HG02610 (cell line): ENCODE data around the gene LRRC43.
"Not testable (repeated sequence)": the region's sequence is repeated elsewhere in the genome, so short reads cannot be mapped to it uniquely, and the experiment has no call there.

Experiments used
- ATAC-seq: cut with Tn5 transposase; IDR thresholded peaks from one replicate; pipeline ENCODE4 v1.9.1; 2021; ENCODE audit warnings: mild to moderate bottlenecking, moderate library complexity; ENCODE audit not compliant: unreplicated experiment

LRRC43 gene

DNA sequence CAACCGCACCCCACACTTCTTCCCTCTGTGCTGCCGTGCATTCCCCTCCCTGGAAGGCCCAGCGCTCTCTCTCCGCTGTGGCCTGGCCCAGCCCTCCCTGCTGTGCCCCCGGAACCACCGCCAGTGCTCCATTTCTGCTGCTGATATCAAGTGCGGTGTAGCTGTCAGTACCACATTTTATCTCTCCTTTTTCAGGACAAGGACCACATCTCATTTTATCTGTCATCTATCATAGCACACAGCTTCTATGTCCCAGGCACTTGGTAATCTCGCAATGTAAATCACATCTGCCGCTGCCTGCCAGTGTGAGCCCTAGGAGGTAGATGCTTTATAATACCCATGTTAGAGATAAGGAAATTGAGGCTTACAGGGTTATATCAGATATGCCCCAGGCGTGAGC lies 27.2 kb upstream of the LRRC43 start:
- no peak for ATAC-seq

DNA sequence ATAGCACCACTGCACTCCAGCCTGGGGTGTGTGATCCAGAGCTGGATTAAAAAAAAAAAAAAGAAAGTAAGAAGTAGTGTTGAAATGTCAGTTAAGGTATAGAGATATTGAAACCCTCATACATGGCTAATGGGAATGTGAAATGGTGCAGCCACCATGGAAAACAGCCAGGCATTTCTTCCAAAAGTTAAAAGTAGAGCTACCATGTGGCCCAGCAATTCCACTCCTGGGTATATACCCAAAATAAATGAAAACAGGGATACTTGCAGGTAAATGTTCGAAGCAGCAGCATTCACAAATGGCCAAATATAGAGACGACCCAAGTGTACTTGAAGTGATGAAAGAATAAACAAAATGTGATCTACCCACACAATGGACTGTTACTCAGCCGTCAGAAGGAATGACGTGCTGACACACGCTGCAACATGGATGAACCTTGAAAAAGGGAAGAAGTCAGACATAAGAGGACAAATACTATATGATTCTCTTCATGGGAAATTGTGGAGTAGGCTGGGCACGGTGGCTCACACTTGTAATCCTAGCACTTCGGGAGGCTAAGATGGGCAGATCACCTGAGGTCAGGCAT lies 24.1 kb upstream of the LRRC43 start:
- ATAC-seq = no peak

DNA sequence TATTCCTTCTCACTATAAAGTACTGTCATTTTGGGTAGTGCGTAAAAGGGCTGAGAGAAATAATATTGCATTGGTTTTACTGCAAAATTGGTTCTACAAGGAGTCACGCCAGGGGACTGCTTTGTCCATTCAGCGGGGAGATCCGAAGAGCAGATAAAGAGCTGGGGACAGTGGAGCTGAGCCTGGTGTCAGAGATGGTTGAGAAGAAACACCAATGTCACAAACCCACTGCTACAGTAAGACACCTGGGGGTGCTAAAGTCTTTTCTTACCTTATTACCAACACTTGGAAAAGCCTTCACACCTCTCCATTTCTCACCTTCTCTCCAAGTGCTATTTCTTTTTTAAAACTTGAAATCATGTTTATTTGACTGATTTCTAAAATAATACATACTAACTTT lies 23.0 kb upstream of the LRRC43 start:
- ATAC-seq = no peak

DNA sequence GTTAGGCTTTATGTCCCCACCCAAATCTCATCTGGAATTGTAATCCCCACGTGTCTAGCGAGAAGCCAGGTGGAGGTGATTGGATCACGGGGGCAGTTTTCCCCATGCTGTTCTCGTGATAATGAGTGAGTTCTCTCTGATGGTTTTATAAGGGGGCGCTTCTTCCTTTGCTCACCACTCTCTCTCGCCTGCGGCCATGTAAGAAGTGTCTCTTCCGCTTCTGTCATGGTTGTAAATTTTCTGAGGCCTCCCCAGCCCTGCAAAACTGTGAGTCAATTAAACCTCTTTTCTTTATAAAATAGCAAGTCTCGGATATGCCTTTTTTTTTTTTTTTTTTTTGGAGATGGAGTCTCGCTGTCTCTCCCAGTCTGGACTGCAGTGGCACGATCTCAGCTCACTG lies 22.2 kb upstream of the LRRC43 start:
- ATAC-seq = no peak

DNA sequence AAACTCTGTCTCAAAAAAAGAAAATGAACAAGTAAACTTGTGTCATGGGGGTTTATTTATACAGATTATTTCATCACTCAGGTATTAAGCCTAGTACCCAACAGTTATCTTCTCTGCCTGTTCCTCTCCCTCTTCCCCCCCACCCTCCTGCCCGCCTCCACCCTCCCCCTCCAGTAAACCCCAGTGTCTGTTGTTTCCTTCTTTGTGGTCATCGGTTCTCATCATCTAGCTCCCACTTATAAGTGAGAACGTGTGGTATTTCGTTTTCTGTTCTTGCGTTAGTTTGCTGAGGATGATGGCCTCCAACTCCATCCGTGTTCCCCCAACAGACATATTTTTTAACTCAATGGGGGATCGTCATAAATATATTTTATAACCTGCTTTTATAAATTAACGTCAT lies 21.2 kb upstream of the LRRC43 start:
- ATAC-seq = no peak

- no peak for ATAC-seq
Measured at GRCh38 chr12:122162976-122163375, 19.9 kb upstream of the LRRC43 start.

- ATAC-seq = peak; percentile 67
Measured at GRCh38 chr12:122166422-122167349, 16.2 kb upstream of the LRRC43 start.

DNA sequence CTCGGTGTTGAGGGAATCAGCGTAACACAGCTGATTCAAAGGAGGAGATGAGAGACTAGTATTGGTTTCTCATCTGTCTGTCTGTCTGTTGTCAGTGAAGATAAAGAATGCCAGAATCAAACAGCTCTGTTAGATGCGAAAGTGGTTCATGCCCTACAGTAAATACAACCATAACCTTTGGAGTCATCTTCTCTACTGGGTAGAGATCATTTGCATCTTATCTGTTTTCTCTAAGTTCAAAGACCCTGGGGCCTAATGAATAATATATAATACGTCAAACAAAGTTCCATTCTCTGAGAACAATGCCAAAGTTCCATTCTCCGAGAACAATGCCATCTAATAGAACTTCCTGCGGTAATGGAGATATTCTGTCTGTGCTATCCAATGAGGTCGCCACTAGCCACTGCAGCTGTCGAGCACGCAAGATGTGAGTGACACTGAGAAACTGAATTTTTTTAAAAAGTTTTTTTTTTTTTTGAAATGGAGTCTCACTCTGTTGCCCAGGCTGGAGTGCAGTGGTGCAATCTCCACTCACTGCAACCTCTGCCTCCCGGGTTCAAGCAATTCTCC lies 15.5 kb upstream of the LRRC43 start:
- no peak for ATAC-seq

- no peak for ATAC-seq
Measured at GRCh38 chr12:122168492-122168891, 14.4 kb upstream of the LRRC43 start.

- no peak for ATAC-seq
Measured at GRCh38 chr12:122171399-122171798, 11.5 kb upstream of the LRRC43 start.

GRCh38 chr12:122172262-122172939 lies 10.5 kb upstream of the LRRC43 start:
- ATAC-seq = no peak

- no peak for ATAC-seq
Measured at GRCh38 chr12:122174155-122174845, 8.6 kb upstream of the LRRC43 start, which contains the start of gene IL31. TSS of gene IL31 (minus strand) at chr12:122174221. CDS start at chr12:122174172, 49 bp downstream.

GRCh38 chr12:122176473-122176872 lies 6.5 kb upstream of the LRRC43 start:
- ATAC-seq = not testable (repeated sequence)

DNA sequence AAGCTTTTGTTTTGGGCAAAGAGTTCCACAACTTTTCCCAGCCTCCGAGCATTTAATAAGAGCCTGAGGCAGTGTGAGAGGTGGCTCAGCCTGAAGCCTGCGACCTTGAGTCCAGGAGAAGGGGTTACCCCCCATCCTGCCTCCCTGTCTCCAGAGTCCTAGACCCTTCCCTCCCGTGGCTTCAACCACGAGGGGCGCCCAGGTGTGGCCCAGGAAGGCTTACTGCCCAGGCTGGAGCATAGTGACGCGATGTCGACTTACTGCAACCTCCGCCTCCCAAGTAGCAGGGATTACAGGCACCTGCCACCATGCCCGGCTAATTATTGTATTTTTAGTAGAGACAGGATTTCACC lies 641 bp downstream of the LRRC43 start:
- no peak for ATAC-seq

- no peak for ATAC-seq
Measured at GRCh38 chr12:122184517-122184916, 1.6 kb downstream of the LRRC43 start.

- ATAC-seq = no peak
Measured at GRCh38 chr12:122185079-122185478, 2.2 kb downstream of the LRRC43 start.

GRCh38 chr12:122185494-122186082 lies 2.7 kb downstream of the LRRC43 start:
- ATAC-seq = no peak

- ATAC-seq = no peak
Measured at GRCh38 chr12:122187466-122187865, 4.5 kb downstream of the LRRC43 start.

GRCh38 chr12:122189626-122190475 lies 6.9 kb downstream of the LRRC43 start:
- ATAC-seq = no peak
